ENCODE results near the gene CFAP99.

GRCh38 chr4:2421928-2422327 is 3.2 kb downstream of the CFAP99 start:
- no peak for TF ChIP-seq EP300 (IDR thresholded peaks at IDR 0.05)
- no peak for TF ChIP-seq CTCF (IDR thresholded peaks at IDR 0.05)
- no peak for TF ChIP-seq POLR2A (IDR thresholded peaks at IDR 0.05)
- no peak for TF ChIP-seq POLR2AphosphoS5 (IDR thresholded peaks at IDR 0.05)
